ENCODE data around the gene FBXL7.

The FBXL7 gene

GRCh38 chr5:15502208-15502607 is 2.2 kb downstream of the FBXL7 start:
- TF ChIP-seq CTCF (IDR thresholded peaks at IDR 0.05; ENCODE audit: extremely low read depth, missing control alignments) = no peak
- no peak for DNase-seq (ENCODE audit: low spot score)

GRCh38 chr5:15506146-15506545 is 6.2 kb downstream of the FBXL7 start:
- DNase-seq (ENCODE audit: low spot score) = no peak
- no peak for TF ChIP-seq CTCF (IDR thresholded peaks at IDR 0.05; ENCODE audit: extremely low read depth, missing control alignments)

GRCh38 chr5:15506897-15507296 is 6.9 kb downstream of the FBXL7 start:
- TF ChIP-seq CTCF (IDR thresholded peaks at IDR 0.05; ENCODE audit: extremely low read depth, missing control alignments) = no peak
- DNase-seq (ENCODE audit: low spot score) = no peak

- no peak for TF ChIP-seq CTCF (IDR thresholded peaks at IDR 0.05; ENCODE audit: extremely low read depth, missing control alignments)
- no peak for DNase-seq (ENCODE audit: low spot score)
Measured at GRCh38 chr5:15510092-15510491, 10.1 kb downstream of the FBXL7 start.

- no peak for DNase-seq (ENCODE audit: low spot score)
- no peak for TF ChIP-seq CTCF (IDR thresholded peaks at IDR 0.05; ENCODE audit: extremely low read depth, missing control alignments)
Measured at GRCh38 chr5:15510831-15511230, 10.9 kb downstream of the FBXL7 start.

GRCh38 chr5:15513431-15513830 is 13.5 kb downstream of the FBXL7 start:
- no peak for DNase-seq (ENCODE audit: low spot score)
- TF ChIP-seq CTCF (IDR thresholded peaks at IDR 0.05; ENCODE audit: extremely low read depth, missing control alignments) = no peak

GRCh38 chr5:15513911-15514310 is 13.9 kb downstream of the FBXL7 start:
- no peak for TF ChIP-seq CTCF (IDR thresholded peaks at IDR 0.05; ENCODE audit: extremely low read depth, missing control alignments)
- no peak for DNase-seq (ENCODE audit: low spot score)
